Measurements from ENCODE around the gene PSMF1. TPM values are rescaled to one million over a fixed set of nuclear protein-coding genes. Genes with fewer than 3 reads are reported as not detected.

Gene PSMF1
- total RNA-seq, 4 donors from 2014 or later, result 65.4 to 91.5 (median 73.4) TPM

DNA sequence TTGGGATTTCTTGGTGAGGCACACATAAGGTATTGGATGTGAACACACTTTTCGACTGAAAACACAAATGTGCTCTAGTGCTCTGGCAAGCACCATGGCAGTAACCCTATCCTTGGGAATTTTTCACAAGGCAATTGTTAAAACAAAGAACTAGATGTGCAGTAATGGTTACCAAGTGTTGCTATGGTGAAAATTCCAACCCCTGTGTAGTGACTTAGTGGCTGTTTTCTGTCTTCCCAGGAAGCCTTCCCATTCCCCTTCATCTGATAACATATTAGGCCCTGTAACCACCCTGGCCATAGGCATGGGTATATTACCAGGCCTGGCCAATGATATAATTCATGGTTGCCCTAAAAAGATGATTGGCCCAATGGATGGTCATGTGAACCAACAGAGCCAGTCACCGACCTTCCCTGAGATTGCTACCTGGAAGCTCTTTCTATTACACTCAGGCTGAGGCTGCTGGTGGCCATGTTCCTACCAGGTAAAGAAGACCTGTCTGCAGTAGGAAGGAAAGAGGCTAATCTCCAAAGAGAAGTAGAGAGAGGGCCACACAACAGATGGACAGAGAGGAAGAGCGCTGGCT lies 89.0 kb downstream of the PSMF1 start:
- Histone ChIP-seq H3K9me3 (no peaks in the 10 kb centered on the region), H3K27me3 (peaks cover 0 to 30% (median 0%) of the 10 kb centered on the region in 4 donors), H3K4me3 (no peak overlapping the region), H3K27ac (replicated peaks in 1 of 4) (no peak overlapping the region), H3K4me1 (peaks cover 0 to under 1% (median 0%) of the 10 kb centered on the region in 4 donors), H3K36me3 (no peaks in the 10 kb centered on the region)
- TF ChIP-seq POLR2A (IDR thresholded peaks at IDR 0.05; ENCODE audit: low read depth), result no peak
- TF ChIP-seq EP300 (IDR thresholded peaks at IDR 0.05), result no peak
- no peak for TF ChIP-seq CTCF (IDR thresholded peaks at IDR 0.05)
- no peak for TF ChIP-seq POLR2AphosphoS5 (IDR thresholded peaks at IDR 0.05)
- WGBS, result 95% methylated on average over 3 of the region's 3 CpGs
- intact Hi-C loops (cut with DNase I), result no loop called here
- DNase-seq (ENCODE audit: extremely low spot score), result peak; percentile 55

GRCh38 chr20:1209447-1210387 lies 91.3 kb downstream of the PSMF1 start:
- H3K27me3 ChIP-seq, result peaks cover 0 to 35% (median 0%) of the 10 kb centered on the region in 4 donors
- H3K27ac ChIP-seq (replicated peaks in 1 of 4), result no peak overlapping the region
- TF ChIP-seq CTCF (IDR thresholded peaks at IDR 0.05), result no peak
- no peak for TF ChIP-seq POLR2A (IDR thresholded peaks at IDR 0.05; ENCODE audit: low read depth)
- no peak for TF ChIP-seq EP300 (IDR thresholded peaks at IDR 0.05)
- no peak for TF ChIP-seq POLR2AphosphoS5 (IDR thresholded peaks at IDR 0.05)
- no peaks in the 10 kb centered on the region for H3K9me3 ChIP-seq
- H3K4me1 ChIP-seq, result peaks cover 0 to 9% (median 3%) of the 10 kb centered on the region in 4 donors
- no peaks in the 10 kb centered on the region for H3K36me3 ChIP-seq
- 50% methylated on average over 5 of the region's 5 CpGs for WGBS
- no peak overlapping the region for H3K4me3 ChIP-seq
- intact Hi-C loops (cut with DNase I), result loop anchor here (5.0 to 10.0 kb wide), 3 partner anchors 92 to 392 kb away; partner anchors contain the start of gene PSMF1
- DNase-seq (ENCODE audit: extremely low spot score), result no peak

DNA sequence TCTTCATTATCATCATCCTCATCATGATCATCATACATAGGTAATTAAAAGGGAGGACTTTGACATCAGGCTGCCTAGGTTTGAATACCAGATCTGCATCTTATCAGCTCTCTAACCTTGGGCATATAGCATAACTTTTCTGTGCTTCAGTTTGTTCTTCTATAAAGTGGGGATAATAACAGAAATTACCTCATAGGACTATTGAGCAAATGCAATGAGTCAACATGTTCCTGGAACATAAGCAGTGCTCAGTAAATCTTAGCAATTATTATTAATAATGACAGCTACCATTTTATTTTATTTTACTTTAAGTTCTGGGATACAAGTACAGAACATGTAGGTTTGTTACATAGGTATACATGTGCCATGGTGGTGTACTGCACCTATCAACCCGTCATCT lies 92.1 kb downstream of the PSMF1 start:
- 95% methylated on average over 1 of the region's 1 CpG for WGBS
- DNase-seq (ENCODE audit: extremely low spot score), result no peak
- no peak for TF ChIP-seq CTCF (IDR thresholded peaks at IDR 0.05)
- TF ChIP-seq EP300 (IDR thresholded peaks at IDR 0.05), result no peak
- TF ChIP-seq POLR2A (IDR thresholded peaks at IDR 0.05; ENCODE audit: low read depth), result no peak
- TF ChIP-seq POLR2AphosphoS5 (IDR thresholded peaks at IDR 0.05), result no peak
- intact Hi-C loops (cut with DNase I), result loop anchor here (5.0 to 10.0 kb wide), 3 partner anchors 93 to 393 kb away; partner anchors contain the start of gene PSMF1
- Histone ChIP-seq H3K27ac (replicated peaks in 1 of 4) (no peak overlapping the region), H3K9me3 (no peaks in the 10 kb centered on the region), H3K4me1 (peaks cover 0 to 9% (median 3%) of the 10 kb centered on the region in 4 donors), H3K27me3 (peaks cover 0 to 41% (median 0%) of the 10 kb centered on the region in 4 donors), H3K36me3 (no peaks in the 10 kb centered on the region), H3K4me3 (no peak overlapping the region)

- H3K4me3 ChIP-seq, result no peak overlapping the region
- H3K27me3 ChIP-seq, result peaks cover 0 to 53% (median 0%) of the 10 kb centered on the region in 4 donors
- H3K4me1 ChIP-seq, result peaks cover 0 to 9% (median 3%) of the 10 kb centered on the region in 4 donors
- no peaks in the 10 kb centered on the region for H3K9me3 ChIP-seq
- TF ChIP-seq EP300 (IDR thresholded peaks at IDR 0.05), result no peak
- TF ChIP-seq CTCF (IDR thresholded peaks at IDR 0.05), result no peak
- no peak for DNase-seq (ENCODE audit: extremely low spot score)
- H3K36me3 ChIP-seq, result no peaks in the 10 kb centered on the region
- intact Hi-C loops (cut with DNase I), result loop anchor here (5.0 to 10.0 kb wide), 3 partner anchors 95 to 395 kb away; partner anchors contain the start of gene PSMF1
- H3K27ac ChIP-seq (replicated peaks in 1 of 4), result no peak overlapping the region
Measured at GRCh38 chr20:1212023-1212422, 93.6 kb downstream of the PSMF1 start.
